Upper lobe of left lung (tissue), 6 donors: Measurements from ENCODE around the gene KCNH8. TPM values are rescaled to one million over a fixed set of nuclear protein-coding genes. Genes with fewer than 3 reads are reported as not detected.

Experiments
- ATAC-seq, 2 donors: fragments of 200-7000 bp; cut with Tn5 transposase; one replicate each; pipeline ENCODE4 v1.9.1; 2022; ENCODE audit warnings: mild to moderate bottlenecking in 2 of 2, moderate library complexity in 2 of 2; ENCODE audit not compliant: low FRiP score in 2 of 2
- DNase-seq, 2 donors: peaks; one replicate each; pipeline ENCODE4 v3.0.0-alpha.2; 2019 to 2020
- H3K27ac ChIP-seq, 4 donors: fragments of 200-600 bp; sonication (generic); one replicate each; pipeline ENCODE4 v1.5.1; 2016 to 2019
- H3K27me3 ChIP-seq, 4 donors: fragments of 200-600 bp; sonication (generic); one replicate each; pipeline ENCODE4 v1.5.1; 2017 to 2019
- H3K36me3 ChIP-seq, 4 donors: fragments of 200-600 bp; sonication (generic); one replicate each; pipeline ENCODE4 v1.5.1; 2016 to 2019
- H3K4me1 ChIP-seq, 4 donors: fragments of 200-600 bp; sonication (generic); one replicate each; pipeline ENCODE4 v1.5.1; 2018 to 2019
- H3K4me3 ChIP-seq, 4 donors: fragments of 200-600 bp; sonication (generic); one replicate each; pipeline ENCODE4 v1.5.1; 2017 to 2019; ENCODE audit warnings: mild to moderate bottlenecking in 2 of 4, moderate library complexity in 1 of 4
- H3K9me3 ChIP-seq, 4 donors: fragments of 200-600 bp; sonication (generic); one replicate each; pipeline ENCODE4 v1.5.1; 2018 to 2019
- CTCF ChIP-seq, 6 experiments: fragments of 450-650 bp in 4 of 6; fragments of 200-600 bp in 2 of 6; sonication (generic) in 2 of 6; IDR thresholded peaks; one replicate each; pipeline ENCODE4 v1.5.1; 2016 to 2019; ENCODE audit warnings: antibody characterized with exemption in 6 of 6
- EP300 ChIP-seq, 4 donors: sonication (generic); formaldehyde crosslinking; IDR thresholded peaks; one replicate each; pipeline ENCODE4 v1.5.1; 2017; ENCODE audit warnings: antibody characterized with exemption in 4 of 4, control low read depth in 2 of 4
- POLR2A ChIP-seq, 4 donors: fragments of 450-650 bp; IDR thresholded peaks; one replicate each; pipeline ENCODE4 v1.5.1; 2016 to 2017; ENCODE audit warnings: antibody characterized with exemption in 4 of 4, mild to moderate bottlenecking in 2 of 4
- POLR2AphosphoS5 ChIP-seq, 2 donors: sonication (generic); formaldehyde crosslinking; IDR thresholded peaks; one replicate each; pipeline ENCODE4 v1.5.1; 2017; ENCODE audit warnings: antibody characterized with exemption in 2 of 2
- WGBS, 2 donors: methylation state at CpG; one replicate each; pipeline ENCODE4 v1.1.5; 2017 to 2018; 5-methylcytosine and 5-hydroxymethylcytosine counted together
- total RNA-seq, 6 donors: library from RNA; depleted of rRNA in 4 of 6; stranded (reverse); fragments of >200 nt in 4 of 6; gene quantifications; one replicate each; pipeline versions ENCODE4 v1.1.0 to v1.2.1, GENCODE V29; 2016 to 2021
- donor health status: DM: no; HTN: no; CAD: no; lungs with moderate emphysema.
- donor health status: DM: no; HTN: yes; CAD: no; lungs with severe emphysema.

KCNH8 gene
- total RNA-seq, 6 donors from 2014 or later = 0.10 to 0.24 (median 0.13) TPM; not detected in 2

DNA sequence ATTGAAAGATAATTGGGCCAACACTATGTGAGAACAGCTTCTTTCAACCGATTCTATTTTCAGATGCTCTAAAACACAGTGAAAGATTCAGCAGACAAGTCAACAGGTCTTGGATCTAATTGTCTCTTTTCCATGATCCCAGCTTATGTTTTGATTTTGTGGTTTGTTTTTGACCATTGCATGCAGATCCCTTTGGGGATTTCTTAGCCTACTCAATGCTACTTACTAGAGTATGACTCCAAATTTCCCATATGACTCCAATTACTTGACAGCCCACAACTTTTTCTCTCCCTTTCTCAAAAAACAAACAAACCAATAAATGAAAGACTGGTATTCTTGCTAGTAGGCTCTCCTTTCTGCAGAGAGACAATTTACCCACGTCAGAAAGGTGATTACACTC is 67.1 kb downstream of the KCNH8 start:
- Histone ChIP-seq H3K9me3 (no peaks in the 10 kb centered on the region), H3K36me3 (no peaks in the 10 kb centered on the region), H3K27me3 (no peaks in the 10 kb centered on the region), H3K4me3 (no peak overlapping the region), H3K4me1 (no peaks in the 10 kb centered on the region), H3K27ac (no peak overlapping the region)
- TF ChIP-seq POLR2A (IDR thresholded peaks at IDR 0.05) (no peak), CTCF (IDR thresholded peaks at IDR 0.05) (no peak), EP300 (IDR thresholded peaks at IDR 0.05) (no peak), POLR2AphosphoS5 (IDR thresholded peaks at IDR 0.05) (no peak)
- ATAC-seq = no peak
- WGBS, 2 donors = 58 to 63% methylated on average over 2 of the region's 2 CpGs
- DNase-seq = no peak

- H3K27ac ChIP-seq = no peak overlapping the region
- no peaks in the 10 kb centered on the region for H3K4me1 ChIP-seq
- H3K36me3 ChIP-seq = no peaks in the 10 kb centered on the region
- no peak overlapping the region for H3K4me3 ChIP-seq
- TF ChIP-seq POLR2AphosphoS5 (IDR thresholded peaks at IDR 0.05) (no peak), POLR2A (IDR thresholded peaks at IDR 0.05) (no peak), EP300 (IDR thresholded peaks at IDR 0.05) (no peak), CTCF (IDR thresholded peaks at IDR 0.05) (no peak)
- WGBS, 2 donors = 58 to 64% methylated on average over 6 of the region's 6 CpGs
- DNase-seq (no peak), ATAC-seq (no peak)
- no peaks in the 10 kb centered on the region for H3K9me3 ChIP-seq
- no peaks in the 10 kb centered on the region for H3K27me3 ChIP-seq
Observed at GRCh38 chr3:19216669-19217337, 68.5 kb downstream of the KCNH8 start.

- TF ChIP-seq CTCF (IDR thresholded peaks at IDR 0.05) = no peak
- TF ChIP-seq EP300 (IDR thresholded peaks at IDR 0.05) = no peak
- no peak for TF ChIP-seq POLR2A (IDR thresholded peaks at IDR 0.05)
- no peak for TF ChIP-seq POLR2AphosphoS5 (IDR thresholded peaks at IDR 0.05)
- Histone ChIP-seq H3K27me3 (no peaks in the 10 kb centered on the region), H3K9me3 (no peaks in the 10 kb centered on the region), H3K4me1 (no peaks in the 10 kb centered on the region), H3K27ac (no peak overlapping the region), H3K4me3 (no peak overlapping the region), H3K36me3 (no peaks in the 10 kb centered on the region)
- no peak for DNase-seq
- WGBS, 2 donors = 46 to 63% methylated on average over 1 of the region's 1 CpG
- ATAC-seq = no peak
Observed at GRCh38 chr3:19220311-19220710, 72.0 kb downstream of the KCNH8 start.

DNA sequence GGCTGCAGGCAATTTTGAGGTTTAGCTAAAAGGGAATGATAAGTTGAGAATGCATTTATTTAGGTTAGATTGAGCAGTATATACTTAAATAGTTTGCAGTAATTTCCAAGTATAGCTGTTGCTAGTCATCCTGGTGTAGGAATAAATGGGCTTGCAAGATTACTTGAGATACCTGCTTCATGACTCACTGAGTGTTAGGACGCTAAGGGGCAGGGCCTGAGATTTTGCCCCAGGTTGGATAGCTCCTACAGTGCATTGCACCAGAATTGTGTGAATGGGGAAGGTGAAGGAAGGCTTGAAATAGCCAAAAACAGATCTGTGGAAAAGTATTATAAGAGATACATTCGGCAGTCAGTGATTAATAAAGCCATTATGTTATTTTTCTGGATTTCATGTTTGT is 72.8 kb downstream of the KCNH8 start:
- WGBS, 2 donors = 46 to 73% methylated on average over 2 of the region's 2 CpGs
- Histone ChIP-seq H3K27me3 (no peaks in the 10 kb centered on the region), H3K36me3 (no peaks in the 10 kb centered on the region), H3K27ac (no peak overlapping the region), H3K9me3 (no peaks in the 10 kb centered on the region), H3K4me3 (no peak overlapping the region), H3K4me1 (no peaks in the 10 kb centered on the region)
- TF ChIP-seq POLR2A (IDR thresholded peaks at IDR 0.05) (no peak), POLR2AphosphoS5 (IDR thresholded peaks at IDR 0.05) (no peak), EP300 (IDR thresholded peaks at IDR 0.05) (no peak), CTCF (IDR thresholded peaks at IDR 0.05) (no peak)
- ATAC-seq (no peak), DNase-seq (no peak)

DNA sequence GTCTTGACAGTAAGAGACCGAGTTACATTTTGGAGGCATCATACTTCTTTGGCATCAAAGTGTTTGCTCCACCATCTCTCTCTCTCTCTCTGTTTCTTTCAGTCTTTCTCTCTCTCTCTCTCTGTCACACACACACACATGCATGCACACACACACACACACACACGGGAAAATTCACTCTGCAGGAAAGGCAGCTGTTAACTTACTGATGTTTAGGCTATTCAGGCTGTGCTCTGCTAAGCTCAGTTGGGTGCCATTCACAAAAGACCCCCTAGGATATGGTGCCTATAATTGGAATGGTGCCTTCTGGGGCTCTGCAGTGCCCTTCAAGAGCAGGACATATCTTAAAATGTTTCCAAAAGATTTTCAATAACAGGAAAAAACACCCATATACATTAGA is 78.2 kb downstream of the KCNH8 start:
- no peak overlapping the region for H3K27ac ChIP-seq
- H3K9me3 ChIP-seq = no peaks in the 10 kb centered on the region
- no peak for DNase-seq
- 63 to 75% methylated on average over 2 of the region's 2 CpGs for WGBS, 2 donors
- no peaks in the 10 kb centered on the region for H3K36me3 ChIP-seq
- no peaks in the 10 kb centered on the region for H3K4me1 ChIP-seq
- no peak overlapping the region for H3K4me3 ChIP-seq
- no peaks in the 10 kb centered on the region for H3K27me3 ChIP-seq
- ATAC-seq = no peak
- no peak for TF ChIP-seq EP300 (IDR thresholded peaks at IDR 0.05)
- no peak for TF ChIP-seq POLR2A (IDR thresholded peaks at IDR 0.05)
